ENCODE data around the gene VENTX.

Gene VENTX

GRCh38 chr10:133285217-133285616 lies 47.6 kb downstream of the VENTX start:
- no peak for DNase-seq (ENCODE audit: low read depth)

GRCh38 chr10:133286366-133286765 lies 48.7 kb downstream of the VENTX start:
- DNase-seq (ENCODE audit: low read depth): no peak

GRCh38 chr10:133287832-133288500 lies 50.3 kb downstream of the VENTX start:
- DNase-seq (ENCODE audit: low read depth): no peak

GRCh38 chr10:133289761-133290160 lies 52.1 kb downstream of the VENTX start:
- no peak for DNase-seq (ENCODE audit: low read depth)

Measured in stimulated activated CD8-positive, alpha-beta memory T cell treated with anti-CD3 and anti-CD28 coated beads, Interleukin-4, amount 100 ng/mL, for 24 hours (primary cell).